LNCaP clone FGC (cell line): ENCODE measurements around the gene GP5.

Experiments used
- DNase-seq: peaks from one replicate; pipeline ENCODE4 v3.0.0-alpha.2; 2011; ENCODE audit warnings: low read depth
- H3K4me3 ChIP-seq: 2 replicates; pipeline ENCODE4 v1.5.1; 2011; ENCODE audit warnings: mild to moderate bottlenecking, low read depth, low read length, control low read depth
- TF ChIP-seq, protein P1 (sequence below): IDR thresholded peaks from 2 replicates; pipeline ENCODE4 v1.5.1; 2012; ENCODE audit warnings: mild to moderate bottlenecking; ENCODE audit not compliant: control insufficient read depth, insufficient read depth; ENCODE audit errors: extremely low read depth

Gene GP5

GRCh38 chr3:194380326-194380725 lies 18.7 kb downstream of the GP5 start:
- H3K4me3 ChIP-seq: no peak overlapping the region
- no peak for DNase-seq
- TF ChIP-seq, protein P1, sequence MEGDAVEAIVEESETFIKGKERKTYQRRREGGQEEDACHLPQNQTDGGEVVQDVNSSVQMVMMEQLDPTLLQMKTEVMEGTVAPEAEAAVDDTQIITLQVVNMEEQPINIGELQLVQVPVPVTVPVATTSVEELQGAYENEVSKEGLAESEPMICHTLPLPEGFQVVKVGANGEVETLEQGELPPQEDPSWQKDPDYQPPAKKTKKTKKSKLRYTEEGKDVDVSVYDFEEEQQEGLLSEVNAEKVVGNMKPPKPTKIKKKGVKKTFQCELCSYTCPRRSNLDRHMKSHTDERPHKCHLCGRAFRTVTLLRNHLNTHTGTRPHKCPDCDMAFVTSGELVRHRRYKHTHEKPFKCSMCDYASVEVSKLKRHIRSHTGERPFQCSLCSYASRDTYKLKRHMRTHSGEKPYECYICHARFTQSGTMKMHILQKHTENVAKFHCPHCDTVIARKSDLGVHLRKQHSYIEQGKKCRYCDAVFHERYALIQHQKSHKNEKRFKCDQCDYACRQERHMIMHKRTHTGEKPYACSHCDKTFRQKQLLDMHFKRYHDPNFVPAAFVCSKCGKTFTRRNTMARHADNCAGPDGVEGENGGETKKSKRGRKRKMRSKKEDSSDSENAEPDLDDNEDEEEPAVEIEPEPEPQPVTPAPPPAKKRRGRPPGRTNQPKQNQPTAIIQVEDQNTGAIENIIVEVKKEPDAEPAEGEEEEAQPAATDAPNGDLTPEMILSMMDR: no peak

GRCh38 chr3:194379651-194380050 lies 19.4 kb downstream of the GP5 start:
- H3K4me3 ChIP-seq: no peak overlapping the region
- TF ChIP-seq, protein P1: no peak
- DNase-seq: no peak

GRCh38 chr3:194379231-194379630 lies 19.8 kb downstream of the GP5 start:
- no peak for DNase-seq
- H3K4me3 ChIP-seq: no peak overlapping the region
- TF ChIP-seq, protein P1: no peak

- no peak for DNase-seq
- no peak overlapping the region for H3K4me3 ChIP-seq
- TF ChIP-seq, protein P1: no peak
Observed at GRCh38 chr3:194377708-194378107, 21.4 kb downstream of the GP5 start.

GRCh38 chr3:194376241-194376560 lies 22.9 kb downstream of the GP5 start:
- no peak for DNase-seq
- H3K4me3 ChIP-seq: no peak overlapping the region
- TF ChIP-seq, protein P1: no peak

DNA sequence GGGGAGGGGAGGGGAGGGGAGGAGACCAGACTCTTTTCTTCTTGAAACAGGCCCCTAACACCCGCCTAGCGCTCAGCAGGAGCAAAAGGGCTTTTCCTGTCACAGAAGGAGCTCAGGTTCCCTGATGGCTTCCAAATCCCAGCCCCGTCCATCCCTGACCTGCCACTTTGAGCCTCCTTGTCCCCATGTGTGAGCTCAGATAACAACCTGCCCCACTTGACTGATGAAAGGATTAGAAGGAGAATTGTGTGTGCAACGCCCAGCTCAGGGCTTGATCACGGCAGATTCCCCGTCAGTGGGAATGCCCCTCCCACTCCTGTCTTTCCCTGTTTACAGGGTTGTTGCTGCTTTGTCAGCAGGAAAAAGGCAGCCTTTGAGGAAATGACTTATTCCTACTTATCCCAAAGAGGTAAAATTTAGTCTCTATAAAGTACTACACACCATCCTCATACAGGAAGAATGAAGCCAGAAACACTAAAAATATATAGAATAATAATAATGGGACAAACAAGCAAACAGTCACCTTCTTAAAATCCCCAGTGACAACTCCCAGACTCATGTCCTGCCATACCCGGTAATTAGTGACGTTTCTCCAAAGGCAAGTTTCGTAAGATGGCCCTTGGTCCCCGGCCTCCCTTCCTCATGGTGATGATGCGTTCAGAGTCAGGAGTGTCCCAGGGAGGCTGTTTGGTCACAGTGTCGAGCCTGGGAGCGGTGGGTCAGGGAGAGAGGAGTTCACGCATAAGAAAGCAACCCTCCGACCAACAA lies 23.4 kb downstream of the GP5 start:
- no peak overlapping the region for H3K4me3 ChIP-seq
- TF ChIP-seq, protein P1: no peak
- DNase-seq: no peak

- TF ChIP-seq, protein P1: no peak
- no peak for DNase-seq
- no peak overlapping the region for H3K4me3 ChIP-seq
Observed at GRCh38 chr3:194374935-194375334, 24.1 kb downstream of the GP5 start.
